DMS79 (cell line): ENCODE results near the gene BMP7.
"Not testable (repeated sequence)": the region's sequence is repeated elsewhere in the genome, so short reads cannot be mapped to it uniquely, and the experiment has no call there.

Experiments
- DNase-seq: peaks from one replicate; lab custom pipeline; 2025; lab: John Stamatoyannopoulos, UW

Gene BMP7

DNA sequence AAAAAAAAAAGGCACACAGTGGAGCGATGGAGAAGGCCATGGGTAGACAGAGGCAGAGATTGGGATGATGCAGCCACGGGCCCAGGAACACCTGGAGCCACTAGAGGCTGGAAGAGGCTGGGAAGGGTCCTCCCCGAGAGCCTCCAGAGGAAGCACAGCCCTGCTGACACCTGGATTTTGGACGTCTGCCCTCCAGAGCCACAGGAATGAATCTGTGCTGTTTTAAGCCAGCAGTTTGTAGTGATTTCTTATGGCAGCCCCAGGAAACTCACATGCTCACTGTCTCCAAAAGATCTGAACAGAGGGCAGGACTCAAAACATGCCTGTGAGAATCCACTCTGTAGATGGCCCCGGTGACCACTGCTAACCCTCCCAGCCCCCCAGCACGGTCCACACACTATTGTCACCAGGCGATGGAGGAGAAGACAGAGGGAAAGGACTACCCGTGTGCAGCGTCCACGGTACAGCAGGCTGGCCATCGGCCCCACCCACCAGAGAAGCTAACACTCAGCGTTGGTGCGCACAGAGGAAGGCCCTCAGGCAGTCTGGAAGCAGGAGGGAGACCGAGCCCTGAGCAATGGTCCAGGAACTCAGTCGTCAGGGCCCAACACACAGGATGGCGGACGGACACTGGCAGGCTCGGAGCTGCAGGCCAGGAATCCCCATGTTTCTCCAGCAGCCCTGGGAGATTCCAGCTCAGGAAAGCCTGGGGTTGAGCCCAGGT is 99.7 kb downstream of the BMP7 start:
- DNase-seq, result no peak

GRCh38 chr20:57165427-57166004 is 100.9 kb downstream of the BMP7 start:
- DNase-seq, result no peak

GRCh38 chr20:57164872-57165271 is 101.6 kb downstream of the BMP7 start:
- DNase-seq, result no peak

GRCh38 chr20:57163041-57163440 is 103.4 kb downstream of the BMP7 start:
- DNase-seq, result no peak

- peak; percentile 81 for DNase-seq
Observed at GRCh38 chr20:57162362-57162652, 104.1 kb downstream of the BMP7 start.

GRCh38 chr20:57161478-57162361 is 104.7 kb downstream of the BMP7 start:
- DNase-seq, result peak; percentile 39

- DNase-seq, result peak; percentile 14
Observed at GRCh38 chr20:57160985-57161384, 105.5 kb downstream of the BMP7 start.

- DNase-seq, result no peak
Observed at GRCh38 chr20:57159945-57160610, 106.4 kb downstream of the BMP7 start.

DNA sequence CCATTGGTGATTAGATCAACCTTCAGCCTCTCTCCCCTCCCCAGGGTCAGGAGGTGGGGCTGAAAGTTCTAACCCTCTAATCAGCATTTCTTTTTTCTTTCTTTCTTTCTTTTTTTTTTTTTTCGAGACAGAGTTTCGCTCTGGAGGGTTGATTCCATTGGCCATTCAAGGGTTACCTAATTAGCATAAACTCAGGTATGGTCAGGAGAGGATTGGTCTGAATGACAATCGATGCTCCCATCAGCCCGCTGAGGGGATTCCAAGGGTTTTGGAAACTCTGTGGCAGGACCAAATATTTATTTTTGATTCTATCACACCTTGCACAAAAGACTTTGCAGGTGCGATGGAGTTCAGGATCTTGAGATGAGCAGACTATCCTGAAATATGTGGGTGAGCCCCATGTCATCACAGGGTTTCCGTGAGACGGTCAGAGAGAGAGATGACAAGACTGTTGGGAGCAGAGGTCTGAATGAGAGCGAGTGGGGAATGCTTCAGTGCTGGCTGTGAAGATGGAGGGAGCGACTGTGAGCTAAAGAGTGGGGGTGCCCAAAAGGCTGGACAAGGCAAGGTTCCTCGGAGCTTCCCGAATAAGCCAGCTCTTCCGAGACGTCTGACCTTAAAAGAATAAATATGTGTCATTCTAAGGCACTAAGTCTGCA is 107.1 kb downstream of the BMP7 start:
- DNase-seq, result no peak

DNA sequence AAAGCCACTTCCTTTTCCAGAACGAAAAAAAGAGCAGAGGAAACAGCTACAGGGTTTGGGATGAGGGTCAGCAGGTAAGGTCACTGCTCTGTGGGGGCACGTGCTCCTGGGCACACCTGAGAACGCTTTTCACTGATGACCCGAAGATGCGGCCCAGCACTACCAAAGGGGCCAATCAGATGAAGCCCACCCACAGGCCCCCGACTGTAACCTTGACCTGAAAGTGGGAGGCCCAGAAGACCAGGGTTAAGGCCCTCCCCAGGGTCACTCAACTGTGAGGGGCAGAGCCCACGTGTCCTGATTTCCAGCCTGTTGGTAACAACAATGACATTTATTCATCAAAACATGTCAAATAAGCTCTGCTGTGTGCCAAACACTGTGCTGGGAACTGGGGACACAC is 108.0 kb downstream of the BMP7 start:
- DNase-seq, result no peak

GRCh38 chr20:57157787-57158186 is 108.7 kb downstream of the BMP7 start:
- not testable (repeated sequence) for DNase-seq

- DNase-seq, result no peak
Observed at GRCh38 chr20:57157106-57157691, 109.2 kb downstream of the BMP7 start.

GRCh38 chr20:57156011-57156729 is 110.3 kb downstream of the BMP7 start:
- no peak for DNase-seq

DNA sequence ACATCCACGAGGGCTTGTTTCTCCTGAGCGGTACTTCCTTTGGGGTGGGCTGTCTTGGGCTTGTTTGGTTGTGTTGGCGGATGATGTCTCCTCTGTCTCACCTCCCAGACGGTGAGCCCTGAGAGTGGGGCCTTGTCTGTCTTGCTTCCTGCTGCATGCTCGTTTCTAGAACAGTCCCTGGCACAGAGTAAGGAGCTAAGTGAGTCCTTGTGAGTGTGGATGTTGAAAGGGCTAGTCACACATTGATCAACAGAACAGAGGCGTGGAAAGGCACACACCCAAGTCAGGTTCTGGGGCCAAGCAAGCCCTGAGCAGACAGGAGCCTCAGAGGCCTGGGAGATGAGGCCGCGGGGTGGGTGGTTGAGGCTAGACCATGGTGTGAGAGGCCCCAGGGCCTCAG is 111.0 kb downstream of the BMP7 start:
- DNase-seq, result no peak

- no peak for DNase-seq
Observed at GRCh38 chr20:57153238-57153905, 113.1 kb downstream of the BMP7 start.

- no peak for DNase-seq
Observed at GRCh38 chr20:57152557-57152956, 113.9 kb downstream of the BMP7 start.

DNA sequence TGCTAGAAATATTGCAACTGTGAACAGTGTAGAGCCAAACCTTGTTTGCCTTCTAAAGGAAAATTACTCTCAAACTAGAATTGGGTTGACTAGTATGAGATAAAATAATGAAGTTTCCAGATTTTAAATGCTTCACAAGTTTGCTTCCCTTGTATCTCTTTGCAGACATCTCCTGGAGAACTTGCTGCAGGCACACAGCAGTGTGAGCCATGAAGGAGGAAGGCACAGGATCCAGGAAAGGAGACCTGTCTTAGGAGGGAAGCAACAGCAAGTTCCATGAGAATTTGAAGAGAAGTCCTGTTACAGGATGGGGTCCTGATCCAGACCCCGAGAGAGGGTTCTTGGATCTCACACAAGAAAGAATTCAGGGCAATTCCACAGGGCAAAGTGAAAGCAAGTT is 115.9 kb downstream of the BMP7 start:
- DNase-seq, result no peak

DNA sequence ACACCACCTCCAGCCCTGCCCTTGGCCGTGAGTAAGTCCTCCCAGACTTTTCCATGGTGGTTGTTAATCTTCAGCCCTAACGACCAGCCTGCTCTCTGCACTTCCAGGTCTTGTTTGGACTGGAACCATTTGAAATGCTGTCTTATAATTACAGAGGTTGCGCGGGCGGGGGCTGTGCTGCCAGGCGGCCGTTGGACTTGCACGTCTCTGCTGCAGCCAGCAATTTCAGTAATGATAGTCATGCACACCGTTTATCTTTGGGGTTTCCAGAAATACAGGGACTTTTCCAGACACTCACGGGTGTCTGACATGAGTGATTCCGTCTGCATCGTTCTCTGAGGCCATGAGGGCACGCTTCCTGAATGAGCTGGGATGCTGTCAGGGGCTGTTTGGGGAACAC is 118.2 kb downstream of the BMP7 start:
- DNase-seq, result no peak

DNA sequence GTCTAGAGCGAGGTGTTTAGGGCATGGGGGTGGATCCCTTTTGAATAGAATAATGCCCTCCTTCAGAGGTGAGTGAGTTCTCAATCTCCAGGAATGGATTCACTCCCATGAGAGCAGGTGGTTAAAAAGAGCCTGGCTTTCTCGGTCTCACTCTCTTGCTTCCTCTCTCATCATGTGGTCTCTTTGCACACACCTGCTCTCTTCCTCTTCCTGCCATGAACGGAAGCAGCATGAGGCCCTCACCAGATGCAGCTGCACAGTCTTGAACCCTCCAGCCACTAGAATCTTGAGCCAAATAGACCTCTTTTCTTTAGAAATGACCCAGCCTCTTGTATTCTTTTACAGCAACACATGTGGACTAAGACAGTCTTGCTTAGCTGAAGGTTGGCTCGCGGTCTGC is 119.3 kb downstream of the BMP7 start:
- no peak for DNase-seq

- no peak for DNase-seq
Observed at GRCh38 chr20:57146155-57146554, 120.3 kb downstream of the BMP7 start.
